ENCODE measurements around the gene DGCR8.

Gene DGCR8

DNA sequence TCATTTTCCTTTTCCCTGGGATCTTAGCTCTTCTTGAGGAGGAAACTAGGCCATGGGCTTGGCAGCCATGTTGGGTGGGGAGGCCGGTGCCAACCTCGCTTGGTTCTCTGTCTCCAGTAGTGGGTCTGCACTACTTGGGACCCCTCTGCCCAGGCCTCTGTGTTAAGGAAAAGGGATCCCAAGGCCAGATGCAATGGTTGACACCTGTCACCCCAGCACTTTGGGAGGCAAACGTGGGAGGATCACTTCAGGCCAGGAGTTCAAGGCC lies 49.6 kb downstream of the DGCR8 start:
- Histone ChIP-seq H4K91ac (ENCODE audit: low read depth, low read length) (no peak overlapping the region), H3K4me3 (ENCODE audit: low read depth, low read length) (no peak overlapping the region), H2BK12ac (ENCODE audit: low read length) (no peak overlapping the region), H2BK120ac (ENCODE audit: insufficient read depth, low read length, poor library complexity) (no peak overlapping the region), H3K18ac (ENCODE audit: low read length) (no peak overlapping the region), H2AK5ac (ENCODE audit: low read length) (no peak overlapping the region), H4K12ac (ENCODE audit: low read depth, low read length) (no peak overlapping the region), H3K79me2 (ENCODE audit: control insufficient read depth, insufficient read depth, low read length, poor library complexity) (peaks cover 6% of the 10 kb centered on the region), H3K4me2 (ENCODE audit: low read length) (no peak overlapping the region), H3K4ac (ENCODE audit: low read depth, low read length) (no peak overlapping the region), H2AFZ (ENCODE audit: insufficient read depth, low read length, poor library complexity) (no peak overlapping the region), H3K79me1 (ENCODE audit: low read length) (peaks cover 5% of the 10 kb centered on the region), H3K9me3 (ENCODE audit: insufficient read depth, low read depth, low read length) (no peaks in the 10 kb centered on the region), H4K8ac (ENCODE audit: low read depth, low read length) (no peak overlapping the region), H3K27me3 (ENCODE audit: insufficient read depth, low read length) (no peaks in the 10 kb centered on the region), H3K23ac (ENCODE audit: low read length) (no peak overlapping the region), H2BK5ac (ENCODE audit: low read depth, low read length, poor library complexity) (no peak overlapping the region), H3K4me1 (ENCODE audit: control insufficient read depth in 1 of 2, insufficient read depth in 2 of 2, low read length in 2 of 2) (peaks cover 8 to 14% of the 10 kb centered on the region in 2 experiments), H3K9ac (ENCODE audit: low read length) (no peak overlapping the region), H3K36me3 (ENCODE audit: control insufficient read depth in 1 of 2, insufficient read depth in 2 of 2, low read length in 2 of 2) (peaks cover 31 to 32% of the 10 kb centered on the region in 2 experiments), H3K14ac (ENCODE audit: low read length) (no peak overlapping the region), H3K27ac (ENCODE audit: low read depth, low read length) (no peak overlapping the region)
- WGBS (ENCODE audit: extremely low coverage, insufficient coverage, insufficient read length): no CpG with 5 or more reads among the region's 3 CpGs
- DNase-seq: no peak

DNA sequence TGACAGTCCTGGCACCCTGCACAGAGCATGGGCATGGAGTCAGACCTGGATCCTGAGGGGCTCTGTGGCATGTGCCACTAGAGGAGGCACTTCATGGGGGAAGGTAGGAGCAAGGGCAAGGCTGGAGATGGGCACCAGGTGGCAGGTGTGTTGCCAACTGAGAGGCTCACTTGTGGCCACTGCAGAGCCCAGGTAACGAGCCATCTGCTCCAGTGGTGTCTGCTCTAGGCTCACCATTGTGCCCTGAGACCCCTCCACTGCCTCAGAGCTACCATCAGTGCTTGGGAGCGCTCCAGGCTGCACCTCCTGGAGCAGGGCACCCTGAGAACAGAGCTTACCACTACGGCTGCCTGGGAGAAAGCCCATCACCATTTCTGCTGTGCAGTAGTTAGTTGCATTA lies 50.3 kb downstream of the DGCR8 start:
- H3K27ac ChIP-seq (ENCODE audit: low read depth, low read length): no peak overlapping the region
- H3K9ac ChIP-seq (ENCODE audit: low read length): no peak overlapping the region
- no peak overlapping the region for H3K4me2 ChIP-seq (ENCODE audit: low read length)
- peaks cover 5% of the 10 kb centered on the region for H3K79me1 ChIP-seq (ENCODE audit: low read length)
- H3K23ac ChIP-seq (ENCODE audit: low read length): no peak overlapping the region
- H2AK5ac ChIP-seq (ENCODE audit: low read length): no peak overlapping the region
- H2BK5ac ChIP-seq (ENCODE audit: low read depth, low read length, poor library complexity): no peak overlapping the region
- peak overlapping the region; percentile 56 for H4K12ac ChIP-seq (ENCODE audit: low read depth, low read length)
- H3K4me1 ChIP-seq (ENCODE audit: control insufficient read depth in 1 of 2, insufficient read depth in 2 of 2, low read length in 2 of 2): peaks cover 8 to 14% of the 10 kb centered on the region in 2 experiments
- no peak overlapping the region for H2AFZ ChIP-seq (ENCODE audit: insufficient read depth, low read length, poor library complexity)
- H4K8ac ChIP-seq (ENCODE audit: low read depth, low read length): peak overlapping the region; percentile 80
- H2BK12ac ChIP-seq (ENCODE audit: low read length): no peak overlapping the region
- H3K18ac ChIP-seq (ENCODE audit: low read length): no peak overlapping the region
- no peak overlapping the region for H2BK120ac ChIP-seq (ENCODE audit: insufficient read depth, low read length, poor library complexity)
- H3K79me2 ChIP-seq (ENCODE audit: control insufficient read depth, insufficient read depth, low read length, poor library complexity): peaks cover 6% of the 10 kb centered on the region
- H3K27me3 ChIP-seq (ENCODE audit: insufficient read depth, low read length): no peaks in the 10 kb centered on the region
- H3K36me3 ChIP-seq (ENCODE audit: control insufficient read depth in 1 of 2, insufficient read depth in 2 of 2, low read length in 2 of 2): peaks cover 25 to 26% of the 10 kb centered on the region in 2 experiments
- no peak overlapping the region for H4K91ac ChIP-seq (ENCODE audit: low read depth, low read length)
- WGBS (ENCODE audit: extremely low coverage, insufficient coverage, insufficient read length): no CpG with 5 or more reads among the region's 3 CpGs
- no peak for DNase-seq
- H3K9me3 ChIP-seq (ENCODE audit: insufficient read depth, low read depth, low read length): no peaks in the 10 kb centered on the region
- H3K4ac ChIP-seq (ENCODE audit: low read depth, low read length): no peak overlapping the region
- no peak overlapping the region for H3K14ac ChIP-seq (ENCODE audit: low read length)
- H3K4me3 ChIP-seq (ENCODE audit: low read depth, low read length): no peak overlapping the region

DNA sequence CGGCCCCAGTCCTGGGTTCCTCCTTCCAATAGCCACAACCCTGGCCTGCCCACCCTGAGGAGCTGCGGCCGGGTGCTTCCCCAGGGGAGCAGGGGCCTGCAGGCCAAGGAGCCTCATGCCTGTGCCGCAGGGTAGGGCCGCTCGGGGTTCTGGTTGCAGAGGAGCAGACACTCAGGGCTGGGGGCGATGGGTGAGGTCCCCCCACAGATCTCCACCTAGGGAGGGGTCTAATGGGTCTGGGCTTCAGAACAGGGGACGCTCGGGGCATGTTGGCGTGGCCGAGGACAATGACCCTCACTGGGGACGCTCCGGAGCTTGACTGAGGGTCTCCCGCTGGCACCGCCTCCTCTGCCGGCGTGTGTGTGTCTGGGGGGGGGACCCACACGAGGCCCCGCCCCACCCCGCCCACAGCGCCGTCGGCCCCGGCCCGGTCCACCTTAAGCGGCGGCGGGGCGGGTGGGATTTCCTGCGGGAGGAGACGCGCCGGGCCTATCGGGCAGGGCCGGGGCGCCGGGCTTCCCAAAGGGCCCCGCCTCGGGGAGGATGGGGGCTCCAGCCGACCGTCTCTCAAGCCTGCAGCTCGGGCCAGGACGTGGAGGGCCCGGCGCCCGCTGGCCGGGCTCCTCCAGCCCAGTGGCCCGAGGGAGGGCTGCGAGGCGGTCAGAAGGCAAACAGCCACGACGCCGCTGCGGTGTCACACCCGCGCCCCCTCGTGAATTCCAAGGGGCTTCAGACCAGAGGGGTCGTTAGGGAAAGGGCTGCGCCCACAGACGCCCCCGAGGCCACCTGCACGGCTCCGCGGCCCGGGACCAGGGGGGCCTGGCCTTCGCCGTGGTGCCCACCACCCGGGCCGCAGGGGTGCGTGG lies 50.9 kb downstream of the DGCR8 start:
- peak overlapping the region; percentile 36 for H2AK5ac ChIP-seq (ENCODE audit: low read length)
- H3K9me3 ChIP-seq (ENCODE audit: insufficient read depth, low read depth, low read length): no peaks in the 10 kb centered on the region
- H3K4me2 ChIP-seq (ENCODE audit: low read length): peak overlapping the region; percentile 88
- peaks cover 6% of the 10 kb centered on the region for H3K79me2 ChIP-seq (ENCODE audit: control insufficient read depth, insufficient read depth, low read length, poor library complexity)
- H3K36me3 ChIP-seq (ENCODE audit: control insufficient read depth in 1 of 2, insufficient read depth in 2 of 2, low read length in 2 of 2): peaks cover 19 to 20% of the 10 kb centered on the region in 2 experiments
- H3K14ac ChIP-seq (ENCODE audit: low read length): peak overlapping the region; percentile 86
- peak overlapping the region; percentile 93 for H4K91ac ChIP-seq (ENCODE audit: low read depth, low read length)
- H4K8ac ChIP-seq (ENCODE audit: low read depth, low read length): peak overlapping the region; percentile 98
- H3K4me3 ChIP-seq (ENCODE audit: low read depth, low read length): peak overlapping the region; percentile 86
- peaks cover 5% of the 10 kb centered on the region for H3K79me1 ChIP-seq (ENCODE audit: low read length)
- H2BK12ac ChIP-seq (ENCODE audit: low read length): no peak overlapping the region
- peak overlapping the region; percentile 70 for H2AFZ ChIP-seq (ENCODE audit: insufficient read depth, low read length, poor library complexity)
- H3K27ac ChIP-seq (ENCODE audit: low read depth, low read length): peak overlapping the region; percentile 62
- H4K12ac ChIP-seq (ENCODE audit: low read depth, low read length): peak overlapping the region; percentile 98
- H3K27me3 ChIP-seq (ENCODE audit: insufficient read depth, low read length): no peaks in the 10 kb centered on the region
- WGBS (ENCODE audit: extremely low coverage, insufficient coverage, insufficient read length): no CpG with 5 or more reads among the region's 70 CpGs
- H3K23ac ChIP-seq (ENCODE audit: low read length): no peak overlapping the region
- peaks cover 8 to 14% of the 10 kb centered on the region in 2 experiments for H3K4me1 ChIP-seq (ENCODE audit: control insufficient read depth in 1 of 2, insufficient read depth in 2 of 2, low read length in 2 of 2)
- H2BK5ac ChIP-seq (ENCODE audit: low read depth, low read length, poor library complexity): peak overlapping the region; percentile 42
- peak overlapping the region; percentile 86 for H3K18ac ChIP-seq (ENCODE audit: low read length)
- H2BK120ac ChIP-seq (ENCODE audit: insufficient read depth, low read length, poor library complexity): peak overlapping the region; percentile 84
- peak overlapping the region; percentile 83 for H3K9ac ChIP-seq (ENCODE audit: low read length)
- H3K4ac ChIP-seq (ENCODE audit: low read depth, low read length): peak overlapping the region; percentile 64
- peak; percentile 30 to 61 for DNase-seq

DNA sequence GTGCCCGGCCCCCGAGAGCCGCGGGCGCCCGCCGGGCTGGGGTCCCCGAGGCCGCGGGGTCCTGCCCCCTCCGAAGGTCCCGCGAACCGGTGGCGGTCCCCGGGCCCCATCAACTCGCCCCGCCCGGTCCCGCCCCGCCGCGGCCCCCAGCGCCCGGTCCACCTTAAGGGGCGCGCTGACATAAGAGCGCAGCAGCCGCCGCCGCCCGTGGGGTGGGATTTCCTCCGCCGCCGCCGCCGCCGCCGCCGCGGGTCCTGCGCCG lies 51.5 kb downstream of the DGCR8 start, which contains the start of gene ZDHHC8:
Gene ZDHHC8, plus strand, starts transcription at position 208 of the 262 bp plus-strand sequence. CDS start 144 bp downstream, outside the sequence.
- Histone ChIP-seq H3K27ac (ENCODE audit: low read depth, low read length) (peak within 1 kb of the TSS; percentile 62), H3K36me3 (ENCODE audit: control insufficient read depth in 1 of 2, insufficient read depth in 2 of 2, low read length in 2 of 2) (peaks cover 13 to 14% of the 10 kb centered on the region in 2 experiments), H2AK5ac (ENCODE audit: low read length) (peak within 1 kb of the TSS; percentile 36), H3K4ac (ENCODE audit: low read depth, low read length) (peak within 1 kb of the TSS; percentile 64), H3K4me1 (ENCODE audit: control insufficient read depth in 1 of 2, insufficient read depth in 2 of 2, low read length in 2 of 2) (peaks cover 8 to 14% of the 10 kb centered on the region in 2 experiments), H3K18ac (ENCODE audit: low read length) (peak within 1 kb of the TSS; percentile 86), H3K79me1 (ENCODE audit: low read length) (peaks cover 5% of the 10 kb centered on the region), H3K79me2 (ENCODE audit: control insufficient read depth, insufficient read depth, low read length, poor library complexity) (peaks cover 6% of the 10 kb centered on the region), H3K27me3 (ENCODE audit: insufficient read depth, low read length) (no peaks in the 10 kb centered on the region), H3K4me3 (ENCODE audit: low read depth, low read length) (peak within 1 kb of the TSS; percentile 86), H2AFZ (ENCODE audit: insufficient read depth, low read length, poor library complexity) (peak within 1 kb of the TSS; percentile 74), H3K4me2 (ENCODE audit: low read length) (peak within 1 kb of the TSS; percentile 88), H3K14ac (ENCODE audit: low read length) (peak within 1 kb of the TSS; percentile 86), H2BK12ac (ENCODE audit: low read length) (no peak within 1 kb of the TSS), H2BK5ac (ENCODE audit: low read depth, low read length, poor library complexity) (peak within 1 kb of the TSS; percentile 42), H2BK120ac (ENCODE audit: insufficient read depth, low read length, poor library complexity) (peak within 1 kb of the TSS; percentile 84), H3K23ac (ENCODE audit: low read length) (no peak within 1 kb of the TSS), H4K8ac (ENCODE audit: low read depth, low read length) (peak within 1 kb of the TSS; percentile 98), H4K12ac (ENCODE audit: low read depth, low read length) (peak within 1 kb of the TSS; percentile 98), H3K9ac (ENCODE audit: low read length) (peak within 1 kb of the TSS; percentile 83), H4K91ac (ENCODE audit: low read depth, low read length) (peak within 1 kb of the TSS; percentile 93), H3K9me3 (ENCODE audit: insufficient read depth, low read depth, low read length) (peaks cover 4% of the 10 kb centered on the region)
- peak in 1 of 2 donors; percentile 7 for DNase-seq
- no CpG with 5 or more reads among the region's 43 CpGs for WGBS (ENCODE audit: extremely low coverage, insufficient coverage, insufficient read length)
